ACC112 (cell line): ENCODE data around the gene ASB2.

Experiments
- H2AFZ ChIP-seq: fragments of 200-600 bp; sonication (generic); one replicate; pipeline ENCODE4 v1.6.0; 2017; ENCODE audit warnings: antibody characterized with exemption, low read length; ENCODE audit not compliant: unreplicated experiment
- H3K27ac ChIP-seq: fragments of 200-600 bp; sonication (generic); 2 replicates; pipeline ENCODE4 v1.5.1; 2014; ENCODE audit warnings: low read depth, mild to moderate bottlenecking, antibody characterized with exemption, low read length, moderate library complexity
- H3K27me3 ChIP-seq: fragments of 200-600 bp; sonication (generic); 2 replicates; pipeline ENCODE4 v1.6.1; 2014; ENCODE audit warnings: mild to moderate bottlenecking, antibody characterized with exemption, low read length, moderate library complexity, mixed read lengths; ENCODE audit not compliant: insufficient read depth
- H3K36me3 ChIP-seq: fragments of 200-600 bp; sonication (generic); 2 replicates; pipeline ENCODE4 v1.6.1; 2016; ENCODE audit warnings: mild to moderate bottlenecking, antibody characterized with exemption, low read length, moderate library complexity, mixed read lengths; ENCODE audit not compliant: insufficient read depth
- H3K4me1 ChIP-seq: fragments of 200-600 bp; sonication (generic); one replicate; pipeline ENCODE4 v1.6.1; 2016; ENCODE audit warnings: low read length, mixed read lengths; ENCODE audit not compliant: insufficient read depth, unreplicated experiment, control insufficient read depth
- H3K4me3 ChIP-seq: fragments of 200-600 bp; sonication (generic); 2 replicates; pipeline ENCODE4 v1.5.1; 2014; ENCODE audit warnings: mild to moderate bottlenecking, low read depth, low read length
- H3K79me2 ChIP-seq: fragments of 200-600 bp; sonication (generic); one replicate; pipeline ENCODE4 v1.6.0; 2016; ENCODE audit warnings: low read length; ENCODE audit not compliant: control insufficient read depth, unreplicated experiment, insufficient read depth

ASB2 gene

DNA sequence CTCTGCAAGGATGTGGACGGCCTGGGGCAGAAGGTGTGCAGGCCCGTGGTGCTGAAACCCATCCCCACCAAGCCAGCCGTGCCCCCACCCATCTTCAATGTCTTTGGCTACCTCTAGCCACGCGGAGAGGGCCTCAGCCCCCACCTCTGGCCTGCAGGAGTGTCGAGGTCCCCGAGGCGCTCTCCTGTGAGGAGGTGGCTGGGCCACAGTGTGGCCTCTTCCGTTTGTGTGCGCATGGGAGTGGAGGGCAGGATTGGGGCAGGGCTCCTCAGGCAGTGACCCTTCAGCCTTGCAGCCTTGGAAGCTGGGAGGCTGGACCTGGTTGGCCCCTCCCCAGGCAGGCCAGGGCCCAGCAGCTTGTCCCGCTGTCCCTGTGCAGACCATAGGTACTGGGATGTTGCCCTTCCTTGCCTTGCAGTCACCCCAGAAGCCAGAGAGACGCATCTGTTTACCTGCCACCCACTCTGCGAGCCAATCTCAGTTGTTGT lies 47.3 kb downstream of the ASB2 start:
- H3K36me3 ChIP-seq = no peaks in the 10 kb centered on the region
- peaks cover 39% of the 10 kb centered on the region; the same call in 1 of the 2 replicates for H3K27me3 ChIP-seq
- H3K79me2 ChIP-seq = no peaks in the 10 kb centered on the region
- H2AFZ ChIP-seq = no peak overlapping the region
- H3K4me3 ChIP-seq = no peak overlapping the region
- no peaks in the 10 kb centered on the region for H3K4me1 ChIP-seq
- no peak overlapping the region for H3K27ac ChIP-seq

DNA sequence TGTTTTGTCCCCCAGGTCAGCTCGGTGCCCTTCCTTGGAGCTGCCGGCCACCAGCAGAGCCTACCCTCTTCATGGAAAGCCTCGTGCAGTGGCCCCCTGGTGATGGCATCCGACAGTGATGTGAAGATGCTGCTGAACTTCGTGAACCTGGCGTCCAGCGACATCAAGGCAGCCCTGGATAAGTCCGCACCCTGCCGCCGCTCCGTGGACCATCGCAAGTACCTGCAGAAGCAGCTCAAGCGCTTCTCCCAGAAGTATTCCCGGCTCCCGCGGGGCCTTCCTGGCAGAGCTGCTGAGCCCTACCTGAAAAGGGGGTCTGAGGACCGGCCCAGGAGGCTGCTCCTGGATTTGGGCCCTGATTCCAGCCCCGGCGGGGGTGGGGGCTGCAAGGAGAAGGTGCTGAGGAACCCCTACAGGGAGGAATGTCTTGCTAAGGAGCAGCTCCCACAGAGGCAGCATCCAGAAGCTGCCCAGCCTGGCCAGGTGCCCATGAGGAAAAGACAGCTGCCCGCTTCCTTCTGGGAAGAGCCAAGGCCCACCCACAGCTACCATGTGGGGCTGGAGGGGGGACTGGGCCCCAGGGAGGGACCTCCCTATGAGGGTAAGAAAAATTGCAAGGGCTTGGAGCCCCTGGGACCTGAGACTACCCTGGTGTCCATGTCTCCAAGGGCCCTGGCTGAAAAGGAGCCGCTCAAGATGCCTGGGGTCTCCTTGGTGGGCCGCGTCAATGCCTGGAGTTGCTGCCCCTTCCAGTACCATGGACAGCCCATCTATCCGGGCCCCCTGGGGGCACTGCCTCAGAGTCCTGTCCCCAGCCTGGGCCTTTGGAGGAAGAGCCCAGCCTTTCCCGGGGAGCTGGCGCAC lies 48.0 kb downstream of the ASB2 start:
- Histone ChIP-seq H3K36me3 (no peaks in the 10 kb centered on the region), H3K4me3 (no peak overlapping the region), H3K27ac (no peak overlapping the region), H3K27me3 (peaks cover 46% of the 10 kb centered on the region), H2AFZ (no peak overlapping the region), H3K79me2 (no peaks in the 10 kb centered on the region), H3K4me1 (no peaks in the 10 kb centered on the region)

DNA sequence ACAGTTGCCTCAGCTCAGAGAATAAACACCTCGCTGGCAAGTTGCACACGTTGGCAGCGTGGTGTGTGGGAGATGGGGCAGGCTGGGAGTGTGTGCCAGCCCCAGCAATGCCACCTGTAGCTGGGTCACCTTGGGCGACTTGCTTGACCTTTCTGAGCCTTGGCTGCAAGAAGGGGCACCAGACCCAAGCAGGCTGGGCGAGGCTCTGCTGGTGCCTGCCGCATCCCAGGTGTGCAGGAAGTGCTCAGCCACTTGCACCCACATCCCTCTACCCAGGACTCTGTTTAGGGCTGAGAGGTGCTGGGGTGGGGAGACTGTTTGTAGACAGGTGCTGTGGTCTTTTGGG lies 48.6 kb downstream of the ASB2 start:
- no peak overlapping the region for H3K27ac ChIP-seq
- H2AFZ ChIP-seq = no peak overlapping the region
- H3K79me2 ChIP-seq = no peaks in the 10 kb centered on the region
- H3K4me3 ChIP-seq = no peak overlapping the region
- no peaks in the 10 kb centered on the region for H3K4me1 ChIP-seq
- peaks cover 50% of the 10 kb centered on the region for H3K27me3 ChIP-seq
- H3K36me3 ChIP-seq = no peaks in the 10 kb centered on the region

DNA sequence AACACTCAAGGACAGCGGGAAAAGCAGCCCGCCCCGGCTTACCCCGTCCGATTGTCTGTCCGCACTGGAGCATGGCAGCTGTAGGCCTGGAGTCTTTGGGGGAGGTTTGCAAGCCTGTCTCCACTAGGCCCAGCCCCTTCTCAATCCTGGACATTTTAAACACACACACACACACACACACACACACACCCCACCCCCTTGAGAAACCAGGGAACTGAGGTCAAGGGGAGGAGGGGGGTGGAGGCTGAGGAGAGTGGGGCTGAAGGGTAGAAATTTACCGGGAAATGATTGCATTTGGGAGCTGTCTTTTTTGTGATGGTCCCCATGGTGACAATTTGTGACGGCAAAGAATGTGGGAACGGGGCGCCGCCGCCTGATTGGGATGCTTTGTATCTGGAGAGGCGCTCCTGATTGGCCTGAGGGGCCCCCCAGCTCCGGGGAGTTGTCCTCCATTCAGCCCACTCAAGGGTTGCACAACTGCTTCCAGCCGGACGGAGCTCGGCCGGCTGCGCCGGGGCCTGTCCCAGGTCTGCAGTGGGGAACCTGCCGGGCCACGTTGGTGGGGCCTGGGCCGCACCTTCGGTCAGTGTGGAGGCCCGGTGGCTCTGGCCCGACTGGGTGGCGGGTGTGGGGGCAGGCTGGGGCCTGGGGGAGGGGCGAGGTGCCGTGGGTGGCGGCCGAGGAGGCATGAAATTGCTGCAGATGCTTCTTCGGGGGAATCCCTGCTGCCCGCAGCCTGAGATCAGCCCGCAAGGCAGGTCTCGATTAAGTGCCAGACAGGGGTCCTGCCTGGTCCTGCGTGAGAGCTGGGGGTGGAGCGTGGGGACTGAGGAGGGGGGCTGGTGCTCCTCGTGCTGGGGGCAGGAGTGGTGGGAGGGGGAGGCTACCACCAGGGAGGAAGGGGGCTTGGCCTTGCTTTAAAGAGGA lies 49.2 kb downstream of the ASB2 start, which contains the start of gene FAM181A:
FAM181A (plus strand) TSS at position 472 of the 927 bp plus-strand sequence. CDS start 942 bp downstream, outside the sequence.
- no peaks in the 10 kb centered on the region for H3K4me1 ChIP-seq
- H3K27me3 ChIP-seq = peaks cover 50% of the 10 kb centered on the region
- H3K27ac ChIP-seq = no peak within 1 kb of the TSS
- no peaks in the 10 kb centered on the region for H3K79me2 ChIP-seq
- H3K4me3 ChIP-seq = no peak within 1 kb of the TSS
- no peak within 1 kb of the TSS for H2AFZ ChIP-seq
- H3K36me3 ChIP-seq = no peaks in the 10 kb centered on the region

DNA sequence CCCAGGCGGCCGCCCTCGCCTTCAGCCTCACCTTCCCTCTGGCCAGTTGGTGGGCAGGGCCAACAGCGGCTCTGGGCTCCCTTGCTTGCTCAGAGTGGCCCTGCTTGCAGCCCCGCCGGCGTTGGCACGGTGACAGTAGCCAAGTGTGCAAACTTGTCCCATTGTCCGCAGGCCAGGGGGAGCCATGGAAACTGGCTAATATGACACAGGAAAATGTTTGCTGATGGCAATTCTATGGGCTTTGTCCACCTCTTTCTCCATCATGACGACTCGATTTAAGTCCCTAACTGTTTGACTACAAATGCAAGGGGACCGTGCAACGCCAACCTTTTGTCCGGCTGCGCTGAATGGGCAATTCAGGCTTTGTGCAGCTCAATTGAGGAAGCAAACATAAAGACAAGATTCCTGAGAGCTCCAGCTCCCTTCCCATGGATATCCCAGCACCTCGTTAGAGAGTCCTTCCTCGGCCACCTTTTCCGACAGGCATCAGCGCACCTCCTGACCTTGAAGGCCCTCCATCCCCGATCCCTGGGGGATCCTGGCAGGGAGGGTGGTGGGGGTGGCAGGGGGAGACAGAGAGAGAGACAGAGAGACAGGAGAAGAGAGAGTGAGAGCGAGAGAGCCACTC lies 50.0 kb downstream of the ASB2 start:
- Histone ChIP-seq H3K4me3 (no peak overlapping the region), H3K27ac (no peak overlapping the region), H3K36me3 (no peaks in the 10 kb centered on the region), H3K79me2 (no peaks in the 10 kb centered on the region), H3K27me3 (peaks cover 52% of the 10 kb centered on the region), H3K4me1 (no peaks in the 10 kb centered on the region), H2AFZ (no peak overlapping the region)

GRCh38 chr14:93925374-93925895 lies 50.9 kb downstream of the ASB2 start:
- no peak overlapping the region for H3K4me3 ChIP-seq

DNA sequence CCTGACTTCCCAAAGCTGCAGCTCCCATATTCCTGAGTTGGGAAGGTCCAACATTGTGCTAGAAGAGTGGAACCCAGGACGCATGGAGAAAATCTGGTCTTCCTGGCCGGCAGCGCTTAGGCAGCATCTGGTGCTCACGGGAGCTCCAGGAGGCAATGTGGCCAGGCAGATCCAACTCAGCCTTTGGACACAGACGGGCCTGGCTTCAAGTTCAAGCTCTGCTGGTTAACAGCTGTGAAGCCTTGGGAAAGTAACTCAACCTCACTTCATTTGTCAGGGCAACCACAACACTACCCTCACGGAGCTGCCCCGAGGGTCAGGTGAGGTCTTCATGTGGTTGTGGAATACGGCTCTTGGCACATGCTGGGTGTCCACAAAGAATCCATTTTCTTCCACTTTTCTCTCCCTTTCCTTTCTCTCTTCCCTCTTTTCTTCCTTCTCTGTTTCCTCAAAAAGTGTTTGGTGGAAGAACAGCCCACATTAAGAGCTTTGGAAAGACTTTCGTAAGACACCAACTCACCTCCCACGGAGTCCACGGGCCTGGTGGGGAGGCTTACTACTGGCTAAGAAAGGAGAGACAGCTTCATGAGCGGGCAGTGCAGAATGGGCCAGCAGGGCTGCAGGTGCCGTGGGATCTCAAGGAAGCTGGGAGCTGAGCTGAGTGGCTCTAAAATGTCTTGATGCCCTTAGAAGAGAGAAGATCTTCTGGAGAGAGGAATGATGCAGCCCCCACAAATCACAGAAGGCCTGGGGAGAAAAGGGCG lies 51.6 kb downstream of the ASB2 start:
- H3K36me3 ChIP-seq = no peaks in the 10 kb centered on the region
- no peaks in the 10 kb centered on the region for H3K79me2 ChIP-seq
- no peak overlapping the region for H3K27ac ChIP-seq
- no peak overlapping the region for H3K4me3 ChIP-seq
- H2AFZ ChIP-seq = no peak overlapping the region
- H3K27me3 ChIP-seq = peaks cover 57% of the 10 kb centered on the region
- no peaks in the 10 kb centered on the region for H3K4me1 ChIP-seq

More at GRCh38 chr14:93925374-93925895, 50.9 kb downstream of the ASB2 start:
- Histone ChIP-seq H3K36me3 (no peaks in the 10 kb centered on the region), H3K79me2 (no peaks in the 10 kb centered on the region), H3K27me3 (peaks cover 52% of the 10 kb centered on the region), H3K27ac (no peak overlapping the region), H2AFZ (no peak overlapping the region), H3K4me1 (no peaks in the 10 kb centered on the region)

DNA sequence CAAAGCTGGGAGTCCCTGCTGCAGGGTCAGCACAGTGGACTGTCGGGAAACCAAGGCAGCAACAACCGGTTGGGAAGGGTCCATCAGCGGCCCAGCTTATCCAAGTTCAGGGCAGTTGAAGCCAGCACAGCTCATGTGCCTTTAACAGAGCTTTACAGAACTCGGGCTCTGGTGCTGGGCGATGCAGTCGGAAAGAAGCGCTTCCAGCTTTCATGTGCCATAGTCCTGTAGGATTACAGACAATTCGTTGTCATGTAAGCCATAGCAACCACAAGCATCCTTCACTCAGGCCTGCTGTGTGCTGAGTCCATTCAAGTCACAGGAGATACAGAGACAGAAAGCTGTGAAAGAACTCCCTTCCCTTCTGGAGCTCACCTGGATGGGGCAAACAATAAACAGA lies 52.7 kb downstream of the ASB2 start:
- H3K36me3 ChIP-seq = no peaks in the 10 kb centered on the region
- no peak overlapping the region for H2AFZ ChIP-seq
- H3K79me2 ChIP-seq = no peaks in the 10 kb centered on the region
- H3K4me1 ChIP-seq = no peaks in the 10 kb centered on the region
- no peak overlapping the region for H3K4me3 ChIP-seq
- peaks cover 67% of the 10 kb centered on the region for H3K27me3 ChIP-seq
- no peak overlapping the region for H3K27ac ChIP-seq

GRCh38 chr14:93921001-93921806 lies 55.2 kb downstream of the ASB2 start:
- H3K27me3 ChIP-seq = peaks cover 70% of the 10 kb centered on the region

More at GRCh38 chr14:93921001-93921806, 55.2 kb downstream of the ASB2 start:
- H3K4me3 ChIP-seq = no peak overlapping the region
- H3K4me1 ChIP-seq = no peaks in the 10 kb centered on the region
- no peaks in the 10 kb centered on the region for H3K36me3 ChIP-seq
- no peaks in the 10 kb centered on the region for H3K79me2 ChIP-seq
- no peak overlapping the region for H2AFZ ChIP-seq
- H3K27ac ChIP-seq = no peak overlapping the region
